ENCODE results near the gene ZNF281.
A peak's percentile ranks its signal among the peaks of the same experiment; 100 is the strongest.
"Not testable (repeated sequence)": the region's sequence is repeated elsewhere in the genome, so short reads cannot be mapped to it uniquely, and the experiment has no call there.

ZNF281 gene

GRCh38 chr1:200429221-200429751 is 19.4 kb upstream of the ZNF281 start:
- no peak for DNase-seq

DNA sequence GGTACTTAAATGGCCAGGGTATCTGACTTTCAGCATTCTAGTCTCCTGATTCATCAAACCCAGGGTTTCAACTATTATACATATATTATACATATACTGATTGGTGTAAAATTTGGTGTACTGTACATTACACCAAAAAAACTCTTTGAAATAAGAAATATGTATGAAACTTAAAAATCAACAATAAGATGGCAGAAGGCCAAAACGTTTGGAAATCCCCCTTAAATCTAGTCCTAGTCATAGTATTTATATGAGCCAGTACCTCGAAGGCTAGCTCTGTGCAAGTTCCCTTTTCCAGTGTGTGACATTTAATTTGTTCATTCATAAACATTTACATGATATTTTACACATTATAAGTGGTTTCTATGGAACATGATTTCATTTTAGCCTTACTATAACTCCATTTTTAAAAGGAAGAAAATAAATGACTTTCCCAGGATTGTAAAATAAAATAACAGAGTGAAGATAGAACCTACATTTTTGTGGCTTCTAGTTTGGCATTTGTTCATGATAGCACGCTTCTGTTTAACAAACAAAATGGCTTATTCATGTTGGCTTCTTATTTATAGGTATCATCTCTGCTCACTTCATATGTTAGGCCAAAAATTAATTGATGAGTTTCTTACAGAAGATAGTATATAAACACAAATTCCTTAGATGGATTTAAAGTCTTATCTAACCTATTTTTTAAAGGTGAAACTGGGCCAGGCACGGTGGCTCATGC is 18.8 kb upstream of the ZNF281 start:
- no peak for DNase-seq

GRCh38 chr1:200427744-200428143 is 17.9 kb upstream of the ZNF281 start:
- no peak for DNase-seq

DNA sequence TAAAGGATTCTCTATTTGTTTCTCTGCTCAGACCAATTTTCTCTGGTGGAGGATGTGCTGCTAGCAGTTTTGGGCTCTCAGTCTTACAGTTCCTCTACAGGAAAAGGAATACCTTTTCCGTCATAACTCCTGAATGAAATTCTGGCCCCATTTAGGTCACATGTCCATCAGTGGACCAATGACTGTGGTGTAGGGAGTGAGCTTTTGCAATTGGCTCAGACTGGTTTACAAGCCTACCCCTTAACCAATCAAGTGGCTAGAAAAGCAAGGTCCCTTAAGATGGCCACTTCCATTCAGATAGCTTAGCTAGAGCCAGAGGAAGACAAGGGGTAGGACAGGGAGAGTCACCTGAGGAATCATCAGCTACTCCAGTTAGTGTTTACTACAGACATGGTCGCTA is 16.4 kb upstream of the ZNF281 start:
- DNase-seq: no peak

DNA sequence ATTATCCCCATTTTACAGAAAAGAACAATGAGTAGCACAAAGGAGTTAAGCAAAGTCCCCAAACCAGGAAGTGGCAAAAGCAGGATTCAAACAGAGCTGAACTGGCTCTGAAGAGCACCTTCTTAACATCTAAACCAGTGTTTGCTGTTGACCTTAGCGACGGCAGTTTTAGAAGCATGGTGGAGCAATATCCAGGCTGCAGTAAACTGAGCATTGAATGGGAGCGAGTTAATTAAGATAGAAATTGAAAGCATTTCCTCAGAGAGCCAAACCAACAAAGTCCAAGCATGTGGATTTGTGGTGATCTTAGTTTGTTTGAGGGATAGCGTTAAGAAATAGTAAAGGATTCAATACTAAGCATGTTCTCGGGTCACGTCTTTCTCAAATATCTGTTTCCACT is 13.4 kb upstream of the ZNF281 start:
- DNase-seq: no peak

DNA sequence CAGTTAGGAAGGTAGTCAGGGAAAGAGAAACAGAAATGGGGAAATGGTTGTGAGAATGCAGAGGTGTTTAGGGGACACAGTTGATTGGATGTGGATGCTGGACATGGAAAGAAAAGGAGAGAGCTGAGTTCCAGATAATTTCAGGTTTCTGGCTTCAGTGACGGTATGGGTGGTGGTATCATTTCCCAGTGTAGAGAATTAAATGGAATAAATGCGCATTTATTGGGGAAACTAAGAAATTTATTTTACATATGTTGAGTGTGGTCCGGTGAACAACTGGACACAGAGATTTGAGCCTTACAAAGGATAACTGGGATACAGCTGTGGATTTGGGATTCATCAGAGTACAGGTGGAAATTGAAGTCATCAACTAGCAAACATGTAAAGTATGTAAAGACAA is 12.4 kb upstream of the ZNF281 start:
- no peak for DNase-seq

GRCh38 chr1:200415789-200416593 is 6.2 kb upstream of the ZNF281 start:
- DNase-seq: no peak

DNA sequence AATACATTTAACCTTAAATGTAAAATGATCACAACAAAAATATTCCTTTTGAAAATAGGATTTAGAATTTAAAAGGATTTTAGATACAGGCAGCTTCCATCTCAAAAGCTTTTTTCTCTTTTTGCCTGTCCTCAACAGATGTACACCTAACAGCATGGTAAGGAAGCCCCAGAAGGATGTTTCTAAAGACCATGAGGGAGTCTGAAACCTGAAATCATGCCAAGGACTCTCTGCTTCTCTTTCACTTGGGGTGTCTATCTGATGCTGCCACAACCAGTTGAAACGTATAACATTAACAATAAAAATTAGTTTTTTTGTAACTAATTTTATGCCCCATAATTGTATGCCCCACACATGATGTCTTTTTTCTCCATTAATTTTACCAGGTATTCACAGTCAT is 5.4 kb upstream of the ZNF281 start:
- no peak for DNase-seq

GRCh38 chr1:200414657-200415056 is 4.8 kb upstream of the ZNF281 start:
- no peak for DNase-seq

DNA sequence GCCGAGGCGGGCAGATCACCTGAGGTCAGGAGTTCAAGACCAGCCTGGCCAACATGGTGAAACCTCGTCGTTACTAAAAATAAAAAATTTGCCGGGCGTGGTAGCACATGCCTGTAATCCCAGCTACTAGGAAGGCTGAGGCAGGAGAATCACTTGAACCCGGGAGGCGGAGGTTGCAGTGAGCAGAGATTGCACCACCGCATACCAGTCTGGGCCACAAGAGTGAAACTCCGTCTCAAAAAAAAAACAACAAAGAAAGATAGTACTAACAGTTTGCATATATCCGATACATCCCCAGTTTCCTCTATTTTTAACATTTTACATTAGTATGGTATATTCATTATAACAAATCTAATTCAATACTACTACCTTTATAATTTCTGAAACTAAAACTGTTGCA is 3.9 kb upstream of the ZNF281 start:
- DNase-seq: not testable (repeated sequence)

DNA sequence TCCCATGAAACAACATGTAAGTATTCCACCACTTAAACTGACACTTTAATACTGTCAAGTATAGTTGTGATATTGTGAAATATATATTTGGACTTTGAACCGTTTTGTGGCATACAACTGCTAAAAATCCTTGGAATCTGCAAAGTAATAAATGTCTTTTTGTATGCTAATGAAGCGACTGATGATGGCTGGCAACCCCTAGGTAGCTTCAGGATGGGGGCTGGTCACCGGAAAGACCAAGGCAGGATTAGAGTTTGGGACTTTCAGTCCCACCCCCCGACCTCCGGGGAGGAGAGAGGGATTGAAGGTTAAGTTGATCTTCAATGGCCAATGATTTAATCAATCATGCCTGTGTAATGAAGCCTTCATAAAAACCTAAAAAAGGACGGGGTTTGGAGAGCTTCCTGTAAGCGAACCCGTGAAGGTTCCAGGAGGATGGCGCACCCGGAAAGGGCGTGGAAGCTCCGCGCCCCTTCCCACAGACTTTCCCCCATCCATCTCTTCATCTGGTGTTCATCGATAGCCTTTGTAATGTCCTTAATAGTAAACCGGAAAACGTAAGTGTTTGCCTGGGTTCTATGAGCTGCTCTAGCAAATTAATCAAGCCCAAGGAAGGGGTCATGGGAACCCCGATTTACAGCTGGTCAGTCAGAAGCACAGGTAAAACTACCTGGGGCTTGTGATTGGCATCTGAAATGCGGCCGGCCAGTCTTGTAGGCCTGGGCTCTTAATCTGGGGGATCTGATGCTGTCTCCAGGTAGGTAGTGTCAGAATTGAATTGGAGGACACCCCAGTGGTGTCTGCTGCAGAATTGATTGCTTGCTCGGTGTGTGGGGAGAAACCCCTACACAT is 1.8 kb upstream of the ZNF281 start:
- no peak for DNase-seq

- peak; percentile 51 to 94 (median 83) for DNase-seq
These were observed 686 bp upstream of the ZNF281 start for GRCh38 chr1:200410566-200410878.

DNA sequence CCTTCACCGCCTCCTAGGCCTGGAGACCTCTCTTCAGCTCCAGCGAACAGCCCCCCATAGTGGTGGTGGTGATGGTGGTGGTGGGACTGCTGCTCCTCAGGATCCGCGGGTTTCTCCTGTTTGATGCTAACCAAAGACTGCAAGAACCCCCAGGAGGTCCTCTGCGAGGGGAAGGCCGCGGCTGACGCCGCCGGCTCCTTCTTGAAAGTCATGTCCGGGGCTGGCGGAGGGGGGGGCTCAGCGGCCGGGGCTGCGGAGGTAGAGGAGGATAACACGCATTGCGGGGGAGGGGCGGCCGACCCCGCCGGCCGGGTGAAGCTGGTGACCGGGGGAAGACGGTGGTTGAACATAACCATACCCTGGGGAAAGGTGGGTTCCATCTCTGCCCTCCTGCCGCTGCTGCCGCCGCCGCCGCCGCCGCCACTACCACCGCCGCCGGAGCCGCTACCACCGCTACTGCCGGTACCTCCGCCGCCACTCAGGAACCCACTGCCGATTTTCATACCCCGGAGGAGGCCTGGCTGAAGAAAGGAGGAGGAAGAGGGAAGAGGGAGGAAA is 554 bp downstream of the ZNF281 start:
- peak in 2 of 3 experiments; percentile 53 to 55 for DNase-seq

GRCh38 chr1:200406161-200406797 is 3.6 kb downstream of the ZNF281 start:
- no peak for DNase-seq

GRCh38 chr1:200405264-200405663 is 4.6 kb downstream of the ZNF281 start:
- no peak for DNase-seq

GRCh38 chr1:200401708-200402107 is 8.1 kb downstream of the ZNF281 start:
- no peak for DNase-seq

- no peak for DNase-seq
These were observed 8.6 kb downstream of the ZNF281 start for GRCh38 chr1:200401263-200401662.

GRCh38 chr1:200400556-200400955 is 9.3 kb downstream of the ZNF281 start:
- no peak for DNase-seq

DNA sequence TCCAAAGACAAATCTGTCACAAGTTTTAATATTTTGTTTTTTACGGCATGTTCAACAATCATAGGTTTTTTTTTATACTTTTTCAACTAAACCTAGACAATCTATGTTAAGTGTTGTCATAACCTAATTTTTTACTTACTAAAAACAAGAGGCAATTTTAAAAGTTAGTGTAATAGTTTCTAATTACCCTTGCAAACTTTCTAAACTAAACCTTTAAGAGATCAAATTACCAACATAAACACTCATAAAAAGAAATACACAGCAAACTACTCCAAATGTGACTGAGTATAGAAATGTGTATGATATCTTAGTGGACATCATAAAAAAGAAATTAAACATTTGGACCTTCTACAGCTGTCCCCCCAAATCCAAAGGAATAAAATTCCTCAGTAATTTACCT is 10.0 kb downstream of the ZNF281 start:
- DNase-seq: no peak

- no peak for DNase-seq
These were observed 11.5 kb downstream of the ZNF281 start for GRCh38 chr1:200398373-200398772.

DNA sequence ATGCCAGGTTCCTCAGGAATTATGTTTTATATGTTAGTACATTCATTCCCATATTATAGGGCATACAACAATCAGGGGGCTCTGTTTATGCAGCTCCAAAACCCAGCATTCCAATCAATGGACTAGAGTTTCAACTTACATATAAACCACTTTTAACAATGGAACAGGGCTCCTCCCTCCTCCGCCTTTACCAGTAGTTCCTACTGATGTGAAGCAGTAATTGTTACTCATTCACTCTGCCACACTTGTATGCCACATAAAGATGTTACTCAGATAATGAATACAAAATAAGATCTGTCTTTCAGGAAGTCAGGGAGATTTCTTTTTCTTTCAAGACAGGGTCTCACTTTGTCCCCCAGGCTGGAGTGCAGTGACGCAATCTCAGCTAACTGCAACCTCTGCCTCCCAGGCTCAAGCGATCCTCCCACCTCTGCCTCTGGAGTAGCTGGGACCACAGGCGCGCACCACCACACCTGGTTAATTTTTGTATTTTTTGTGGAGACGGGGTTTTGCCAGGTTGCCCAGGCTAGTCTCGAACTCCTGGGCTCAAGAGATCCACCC is 17.1 kb downstream of the ZNF281 start:
- DNase-seq: no peak

GRCh38 chr1:200391747-200392146 is 18.1 kb downstream of the ZNF281 start:
- no peak for DNase-seq
